HL-60 (cell line): Measurements from ENCODE around the gene PLXNB3.

ENCODE experiments used
- POLR2AphosphoS5 ChIP-seq: IDR thresholded peaks from 2 replicates; pipeline ENCODE4 v1.6.1; 2012; ENCODE audit warnings: low read depth
- TF ChIP-seq, protein P1 (sequence below): IDR thresholded peaks from one replicate; pipeline ENCODE4 v1.5.1; 2011; ENCODE audit warnings: low read length, control low read depth, inconsistent platforms; ENCODE audit not compliant: insufficient read depth

DNA sequence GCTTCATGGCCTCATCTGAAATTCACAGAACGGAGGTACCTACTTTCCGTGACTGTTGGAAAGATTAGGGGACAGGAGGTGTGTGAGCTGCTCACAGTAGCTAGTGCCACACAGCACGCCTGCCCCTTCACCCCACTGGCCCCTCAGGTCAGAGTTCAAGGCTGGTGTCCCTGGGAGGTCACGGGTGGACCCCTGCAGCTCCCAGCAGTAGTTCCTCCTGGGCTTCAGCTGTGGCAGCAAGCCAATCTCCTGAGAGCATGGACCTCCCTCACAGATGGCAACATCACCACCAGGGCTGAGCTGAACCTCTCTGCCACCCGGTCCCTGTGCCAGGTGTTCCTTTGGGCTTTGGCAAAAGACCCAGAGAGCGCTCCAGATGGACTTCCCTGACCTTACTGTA is 28.3 kb downstream of the PLXNB3 start:
- TF ChIP-seq, protein P1, sequence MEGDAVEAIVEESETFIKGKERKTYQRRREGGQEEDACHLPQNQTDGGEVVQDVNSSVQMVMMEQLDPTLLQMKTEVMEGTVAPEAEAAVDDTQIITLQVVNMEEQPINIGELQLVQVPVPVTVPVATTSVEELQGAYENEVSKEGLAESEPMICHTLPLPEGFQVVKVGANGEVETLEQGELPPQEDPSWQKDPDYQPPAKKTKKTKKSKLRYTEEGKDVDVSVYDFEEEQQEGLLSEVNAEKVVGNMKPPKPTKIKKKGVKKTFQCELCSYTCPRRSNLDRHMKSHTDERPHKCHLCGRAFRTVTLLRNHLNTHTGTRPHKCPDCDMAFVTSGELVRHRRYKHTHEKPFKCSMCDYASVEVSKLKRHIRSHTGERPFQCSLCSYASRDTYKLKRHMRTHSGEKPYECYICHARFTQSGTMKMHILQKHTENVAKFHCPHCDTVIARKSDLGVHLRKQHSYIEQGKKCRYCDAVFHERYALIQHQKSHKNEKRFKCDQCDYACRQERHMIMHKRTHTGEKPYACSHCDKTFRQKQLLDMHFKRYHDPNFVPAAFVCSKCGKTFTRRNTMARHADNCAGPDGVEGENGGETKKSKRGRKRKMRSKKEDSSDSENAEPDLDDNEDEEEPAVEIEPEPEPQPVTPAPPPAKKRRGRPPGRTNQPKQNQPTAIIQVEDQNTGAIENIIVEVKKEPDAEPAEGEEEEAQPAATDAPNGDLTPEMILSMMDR = no peak
- TF ChIP-seq POLR2AphosphoS5 = no peak
